Peyer's patch (tissue), 4 donors: ENCODE measurements around the gene TOM1L2.

Source experiments
- CTCF ChIP-seq, 6 experiments: fragments of 450-650 bp in 4 of 6; fragments of 200-600 bp in 2 of 6; sonication (generic) in 1 of 6; IDR thresholded peaks; one replicate each; pipeline ENCODE4 v1.5.1; 2017 to 2019; ENCODE audit warnings: antibody characterized with exemption in 6 of 6, mild to moderate bottlenecking in 3 of 6, moderate library complexity in 1 of 6
- POLR2A ChIP-seq, 2 donors: fragments of 450-650 bp; IDR thresholded peaks; one replicate each; pipeline ENCODE4 v1.5.1; 2017; ENCODE audit warnings: antibody characterized with exemption in 2 of 2, mild to moderate bottlenecking in 2 of 2, moderate library complexity in 2 of 2

- TF ChIP-seq POLR2A (IDR thresholded peaks at IDR 0.05) (no peak), CTCF (IDR thresholded peaks at IDR 0.05) (no peak)
Measured at GRCh38 chr17:17834974-17835373, 137.2 kb downstream of the TOM1L2 start.
